Measurements from ENCODE around the gene DPYD. TPM values are rescaled to one million over a fixed set of nuclear protein-coding genes. Genes with fewer than 3 reads are reported as not detected.

The DPYD gene
- total RNA-seq, 1 donor from 2014 or later, result 9.2 TPM

DNA sequence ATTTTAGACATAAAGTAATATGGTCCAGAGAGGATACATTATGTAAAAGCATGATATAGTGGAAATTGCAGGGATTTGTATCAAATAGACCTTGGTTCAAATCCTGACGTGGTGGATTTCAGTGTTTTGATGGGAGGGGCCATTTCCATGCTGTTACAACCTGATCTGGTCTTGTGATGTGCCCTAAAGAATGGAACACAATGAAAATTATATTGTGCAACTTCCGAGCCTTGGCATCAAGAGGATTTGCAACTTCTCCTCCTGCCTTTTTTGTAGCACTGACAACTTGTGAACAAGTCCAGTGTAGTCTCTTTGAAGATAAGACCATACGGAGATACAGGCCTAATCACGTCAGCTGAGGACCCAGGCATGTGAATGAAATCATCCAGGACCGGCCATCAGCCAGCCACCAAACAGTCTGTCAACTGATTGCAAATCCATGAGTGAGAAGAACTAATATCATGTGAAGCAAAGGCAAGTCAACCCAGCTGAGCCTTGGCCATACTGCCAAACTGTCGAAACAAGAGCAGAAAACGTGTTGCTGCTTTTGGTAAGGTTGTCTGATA, 412.1 kb downstream of the DPYD start:
- TF ChIP-seq, protein P1, sequence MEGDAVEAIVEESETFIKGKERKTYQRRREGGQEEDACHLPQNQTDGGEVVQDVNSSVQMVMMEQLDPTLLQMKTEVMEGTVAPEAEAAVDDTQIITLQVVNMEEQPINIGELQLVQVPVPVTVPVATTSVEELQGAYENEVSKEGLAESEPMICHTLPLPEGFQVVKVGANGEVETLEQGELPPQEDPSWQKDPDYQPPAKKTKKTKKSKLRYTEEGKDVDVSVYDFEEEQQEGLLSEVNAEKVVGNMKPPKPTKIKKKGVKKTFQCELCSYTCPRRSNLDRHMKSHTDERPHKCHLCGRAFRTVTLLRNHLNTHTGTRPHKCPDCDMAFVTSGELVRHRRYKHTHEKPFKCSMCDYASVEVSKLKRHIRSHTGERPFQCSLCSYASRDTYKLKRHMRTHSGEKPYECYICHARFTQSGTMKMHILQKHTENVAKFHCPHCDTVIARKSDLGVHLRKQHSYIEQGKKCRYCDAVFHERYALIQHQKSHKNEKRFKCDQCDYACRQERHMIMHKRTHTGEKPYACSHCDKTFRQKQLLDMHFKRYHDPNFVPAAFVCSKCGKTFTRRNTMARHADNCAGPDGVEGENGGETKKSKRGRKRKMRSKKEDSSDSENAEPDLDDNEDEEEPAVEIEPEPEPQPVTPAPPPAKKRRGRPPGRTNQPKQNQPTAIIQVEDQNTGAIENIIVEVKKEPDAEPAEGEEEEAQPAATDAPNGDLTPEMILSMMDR (IDR thresholded peaks at IDR 0.05; ENCODE audit: borderline replicate concordance), result no peak
- intact Hi-C loops (cut with micrococcal nuclease), result no loop called here
- no peaks in the 10 kb centered on the region for H3K36me3 ChIP-seq
- peaks cover 13% of the 10 kb centered on the region for H3K9me3 ChIP-seq (replicated peaks)
- H3K27ac ChIP-seq (replicated peaks), result peak overlapping the region; percentile 86
- peak; percentile 53 for DNase-seq
- H3K4me3 ChIP-seq, result peak overlapping the region; percentile 12
- H3K27me3 ChIP-seq (ENCODE audit: low read depth), result no peaks in the 10 kb centered on the region
- H3K4me1 ChIP-seq, result peaks cover 19% of the 10 kb centered on the region

DNA sequence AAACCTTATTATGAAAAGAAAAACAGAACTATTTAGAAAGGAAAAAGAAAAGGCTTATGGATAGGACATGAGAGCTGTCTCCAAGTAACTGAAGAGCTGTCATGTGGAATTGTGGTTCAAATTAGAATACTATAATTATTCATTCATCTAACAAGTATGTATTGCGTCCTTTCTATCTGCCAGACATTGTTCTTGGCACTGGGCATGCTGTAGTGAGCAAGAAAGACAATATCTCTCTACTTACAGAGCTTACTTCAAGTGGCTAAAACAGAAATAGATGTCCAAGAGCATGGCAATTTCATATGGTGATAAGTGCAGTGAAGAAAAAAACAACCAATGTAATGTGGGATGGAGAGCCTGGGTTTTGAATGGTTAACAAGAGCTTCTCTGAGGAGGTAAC, 413.0 kb downstream of the DPYD start:
- Histone ChIP-seq H3K4me1 (peaks cover 19% of the 10 kb centered on the region), H3K36me3 (no peaks in the 10 kb centered on the region), H3K9me3 (replicated peaks) (peaks cover 13% of the 10 kb centered on the region), H3K4me3 (peak overlapping the region; percentile 12), H3K27me3 (ENCODE audit: low read depth) (no peaks in the 10 kb centered on the region), H3K27ac (replicated peaks) (peak overlapping the region; percentile 86)
- TF ChIP-seq, protein P1 (IDR thresholded peaks at IDR 0.05; ENCODE audit: borderline replicate concordance), result no peak
- no peak for DNase-seq
- intact Hi-C loops (cut with micrococcal nuclease), result no loop called here

DNA sequence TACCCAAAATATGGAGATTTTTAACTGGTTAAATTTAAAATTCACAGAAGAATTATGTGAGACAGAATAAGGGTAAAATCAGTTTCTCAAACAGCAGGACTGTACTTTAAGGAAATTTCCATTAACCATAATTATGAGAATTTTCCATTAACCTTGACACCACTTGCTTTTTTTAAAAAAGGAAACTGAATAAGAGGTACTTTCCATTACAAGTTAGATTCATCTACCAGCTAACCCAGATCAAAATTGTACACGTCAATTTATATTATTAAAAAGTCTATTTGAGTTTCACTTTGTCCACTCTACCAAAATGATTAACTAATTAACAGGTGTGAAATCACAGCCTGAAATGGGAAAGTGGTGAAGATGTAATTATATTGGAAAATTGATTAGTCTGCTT, 414.5 kb downstream of the DPYD start:
- no peak overlapping the region for H3K27ac ChIP-seq (replicated peaks)
- intact Hi-C loops (cut with micrococcal nuclease), result no loop called here
- H3K27me3 ChIP-seq (ENCODE audit: low read depth), result no peaks in the 10 kb centered on the region
- peaks cover 13% of the 10 kb centered on the region for H3K9me3 ChIP-seq (replicated peaks)
- H3K36me3 ChIP-seq, result no peaks in the 10 kb centered on the region
- peaks cover 19% of the 10 kb centered on the region for H3K4me1 ChIP-seq
- no peak for DNase-seq
- TF ChIP-seq, protein P1 (IDR thresholded peaks at IDR 0.05; ENCODE audit: borderline replicate concordance), result no peak
- H3K4me3 ChIP-seq, result no peak overlapping the region

DNA sequence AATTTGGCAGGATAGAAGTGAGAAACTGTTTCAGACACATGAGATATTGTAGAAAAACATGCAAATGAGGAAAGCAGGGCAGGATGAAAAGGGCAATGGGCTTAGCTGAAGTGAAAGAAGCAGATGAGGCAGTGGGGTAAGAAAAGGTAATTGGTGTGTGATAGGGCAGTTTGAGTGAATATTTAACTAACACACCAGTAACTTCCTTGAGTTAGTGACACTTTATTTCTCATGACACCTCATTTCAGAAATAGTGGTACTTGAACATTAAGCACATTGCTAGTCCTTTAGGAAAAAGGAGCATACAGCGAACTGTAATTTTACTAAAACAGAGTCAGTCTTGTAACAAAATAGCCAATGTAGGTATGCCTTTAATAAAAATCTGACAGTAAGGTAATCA, 415.0 kb downstream of the DPYD start:
- intact Hi-C loops (cut with micrococcal nuclease), result no loop called here
- Histone ChIP-seq H3K4me1 (peaks cover 19% of the 10 kb centered on the region), H3K36me3 (no peaks in the 10 kb centered on the region), H3K9me3 (replicated peaks) (peaks cover 10% of the 10 kb centered on the region), H3K27ac (replicated peaks) (no peak overlapping the region), H3K27me3 (ENCODE audit: low read depth) (no peaks in the 10 kb centered on the region), H3K4me3 (no peak overlapping the region)
- DNase-seq, result no peak
- TF ChIP-seq, protein P1 (IDR thresholded peaks at IDR 0.05; ENCODE audit: borderline replicate concordance), result no peak

DNA sequence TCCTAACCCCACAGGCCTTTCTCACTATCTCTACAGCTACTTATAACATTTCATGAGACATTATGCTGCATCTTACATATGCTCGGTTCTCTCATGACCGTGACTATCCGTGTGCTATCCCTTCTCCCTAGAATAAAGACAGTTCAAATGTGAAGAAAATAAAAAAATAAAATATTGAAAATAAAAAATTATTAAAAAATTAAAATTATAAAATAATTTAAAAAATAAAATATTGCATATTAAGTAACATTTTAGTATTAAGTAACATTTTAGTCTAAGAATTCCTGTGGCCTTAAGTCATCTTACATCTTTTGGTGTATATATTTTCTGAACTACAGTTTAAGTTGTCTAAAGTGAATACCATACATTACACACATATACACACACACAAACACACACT, 415.5 kb downstream of the DPYD start:
- Histone ChIP-seq H3K9me3 (replicated peaks) (peaks cover 5% of the 10 kb centered on the region), H3K4me3 (no peak overlapping the region), H3K27ac (replicated peaks) (no peak overlapping the region), H3K27me3 (ENCODE audit: low read depth) (no peaks in the 10 kb centered on the region), H3K4me1 (peaks cover 19% of the 10 kb centered on the region), H3K36me3 (no peaks in the 10 kb centered on the region)
- TF ChIP-seq, protein P1 (IDR thresholded peaks at IDR 0.05; ENCODE audit: borderline replicate concordance), result no peak
- no peak for DNase-seq
- intact Hi-C loops (cut with micrococcal nuclease), result no loop called here
